ENCODE data around the gene ADRA1B. TPM values are rescaled to one million over a fixed set of nuclear protein-coding genes. Genes with fewer than 3 reads are reported as not detected.

The ADRA1B gene
- total and polyA plus RNA-seq, 2 donors (not counting 3 experiments of a cell fraction or from before 2014, with no cell fraction given): 0.77 TPM; not detected in 1

GRCh38 chr5:159921721-159922120 lies 5.4 kb downstream of the ADRA1B start:
- no TSS peak for BruUV-seq (replicated peaks)
- CTCF ChIA-PET: interaction anchor here (1.3 to 1.4 kb wide), 3 partner anchors 9 to 66 kb away, joined by 3 to 4 read pairs (median 4); no protein-coding TSS in a partner anchor
- dilution Hi-C loops (cut with MboI; ENCODE audit: extremely low pct_ligation_motif_present, low sequenced_read_pairs): no loop called here
- Histone ChIP-seq H3K36me3 (ENCODE audit: control insufficient read depth in 2 of 2, extremely low read depth in 1 of 2, insufficient read depth in 2 of 2, low read length in 2 of 2) (no peaks in the 10 kb centered on the region), H3K27ac (ENCODE audit: insufficient read depth, low read depth, low read length) (no peak overlapping the region), H3K9me1 (replicated peaks; ENCODE audit: control insufficient read depth, extremely low read depth, insufficient read depth, low read length) (no peaks in the 10 kb centered on the region), H3K4me1 (ENCODE audit: control insufficient read depth, extremely low read depth, insufficient read depth, low read length) (no peaks in the 10 kb centered on the region), H4K20me1 (replicated peaks; ENCODE audit: control insufficient read depth, extremely low read depth, insufficient read depth, low read length) (no peaks in the 10 kb centered on the region), H3K9me3 (replicated peaks; ENCODE audit: control insufficient read depth, insufficient read depth, low read length) (no peaks in the 10 kb centered on the region), H3K79me2 (ENCODE audit: control insufficient read depth, insufficient read depth, low read length) (no peaks in the 10 kb centered on the region), H3K9ac (replicated peaks; ENCODE audit: extremely low read depth, insufficient read depth, low read length) (no peak overlapping the region), H2AFZ (ENCODE audit: low read depth, low read length) (no peak overlapping the region), H3K4me3 (replicated peaks in 1 of 3; ENCODE audit: insufficient read depth in 1 of 3, low read depth in 1 of 3, low read length in 3 of 3) (no peak overlapping the region), H3K27me3 (ENCODE audit: control insufficient read depth in 2 of 2, insufficient read depth in 2 of 2, low read length in 2 of 2) (peaks cover 4 to 7% of the 10 kb centered on the region in 2 experiments), H3K4me2 (ENCODE audit: insufficient read depth, low read length) (no peak overlapping the region)
- FAIRE-seq (no peak), DNase-seq (ENCODE audit: low read depth, low spot score) (no peak)
- POLR2A ChIA-PET: no interaction called here
- TF ChIP-seq, protein P1, sequence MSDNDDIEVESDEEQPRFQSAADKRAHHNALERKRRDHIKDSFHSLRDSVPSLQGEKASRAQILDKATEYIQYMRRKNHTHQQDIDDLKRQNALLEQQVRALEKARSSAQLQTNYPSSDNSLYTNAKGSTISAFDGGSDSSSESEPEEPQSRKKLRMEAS (IDR thresholded peaks at IDR 0.05; ENCODE audit: insufficient read depth, insufficient read length): no peak
- TF ChIP-seq FOS (IDR thresholded peaks at IDR 0.05; ENCODE audit: borderline replicate concordance, insufficient read depth, low read length) (no peak), MYC (IDR thresholded peaks at IDR 0.05; ENCODE audit: low read depth, low read length) (no peak), EZH2 (IDR thresholded peaks at IDR 0.05; ENCODE audit: borderline replicate concordance, low read depth, low read length, severe bottlenecking) (no peak), POLR2A (IDR thresholded peaks at IDR 0.05; ENCODE audit: low read depth, low read length) (no peak), JUN (IDR thresholded peaks at IDR 0.05; ENCODE audit: borderline replicate concordance, insufficient read depth, insufficient read length, low read depth) (no peak), GATA2 (IDR thresholded peaks at IDR 0.05; ENCODE audit: insufficient read depth, insufficient read length, low read depth, low read length) (no peak), POLR2AphosphoS5 (IDR thresholded peaks at IDR 0.05; ENCODE audit: insufficient read depth, low read depth, low read length) (no peak), CTCF (IDR thresholded peaks at IDR 0.05; ENCODE audit: extremely low read depth in 1 of 2, insufficient read depth in 1 of 2, low read depth in 1 of 2, low read length in 2 of 2) (no peak)
- intact Hi-C loops (cut with micrococcal nuclease): no loop called here
